MM.1S (cell line): ENCODE measurements around the gene PLIN4.

Source experiments
- EZH2 ChIP-seq: fragments of 300-600 bp; sonication (generic); optimal IDR thresholded peaks from 2 replicates; pipeline ENCODE3; 2017; ENCODE audit warnings: low read depth, mild to moderate bottlenecking, antibody characterized with exemption, low read length, mixed read lengths
- EZH2phosphoT487 ChIP-seq: fragments of 300-600 bp; sonication (generic); IDR thresholded peaks from 2 replicates; pipeline ENCODE4 v1.6.1; 2018; ENCODE audit warnings: antibody characterized with exemption, low read length
- TF ChIP-seq, protein P1 (sequence below): fragments of 300-600 bp; sonication (generic); IDR thresholded peaks from 2 replicates; pipeline ENCODE4 v1.5.1; 2016; ENCODE audit warnings: antibody characterized with exemption, low read length, mixed read lengths

DNA sequence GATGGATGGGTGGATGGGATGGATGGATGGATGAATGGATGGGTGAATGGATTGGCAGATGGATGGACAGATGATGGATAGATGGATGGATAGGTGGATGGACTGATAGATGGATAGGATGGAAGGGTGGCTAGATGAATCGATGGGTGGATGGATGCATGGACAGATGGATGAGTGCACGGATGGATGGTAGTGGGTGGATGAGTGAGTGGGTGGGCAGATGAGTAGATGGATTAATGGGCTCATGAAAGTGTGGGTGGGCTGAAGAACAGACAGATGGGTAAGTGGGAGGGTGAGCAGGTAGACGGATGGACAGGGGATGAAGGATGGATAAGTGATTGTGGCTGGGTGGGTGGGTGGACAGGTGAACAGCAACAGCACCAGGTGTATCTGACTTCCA lies 35.5 kb upstream of the PLIN4 start:
- TF ChIP-seq, protein P1, sequence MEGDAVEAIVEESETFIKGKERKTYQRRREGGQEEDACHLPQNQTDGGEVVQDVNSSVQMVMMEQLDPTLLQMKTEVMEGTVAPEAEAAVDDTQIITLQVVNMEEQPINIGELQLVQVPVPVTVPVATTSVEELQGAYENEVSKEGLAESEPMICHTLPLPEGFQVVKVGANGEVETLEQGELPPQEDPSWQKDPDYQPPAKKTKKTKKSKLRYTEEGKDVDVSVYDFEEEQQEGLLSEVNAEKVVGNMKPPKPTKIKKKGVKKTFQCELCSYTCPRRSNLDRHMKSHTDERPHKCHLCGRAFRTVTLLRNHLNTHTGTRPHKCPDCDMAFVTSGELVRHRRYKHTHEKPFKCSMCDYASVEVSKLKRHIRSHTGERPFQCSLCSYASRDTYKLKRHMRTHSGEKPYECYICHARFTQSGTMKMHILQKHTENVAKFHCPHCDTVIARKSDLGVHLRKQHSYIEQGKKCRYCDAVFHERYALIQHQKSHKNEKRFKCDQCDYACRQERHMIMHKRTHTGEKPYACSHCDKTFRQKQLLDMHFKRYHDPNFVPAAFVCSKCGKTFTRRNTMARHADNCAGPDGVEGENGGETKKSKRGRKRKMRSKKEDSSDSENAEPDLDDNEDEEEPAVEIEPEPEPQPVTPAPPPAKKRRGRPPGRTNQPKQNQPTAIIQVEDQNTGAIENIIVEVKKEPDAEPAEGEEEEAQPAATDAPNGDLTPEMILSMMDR: no peak
- TF ChIP-seq EZH2 (no peak), EZH2phosphoT487 (no peak)
